RWPE2 (cell line): ENCODE data around the gene FAM43B.
"Not testable (repeated sequence)": the region's sequence is repeated elsewhere in the genome, so short reads cannot be mapped to it uniquely, and the experiment has no call there.

Experiments
- ATAC-seq: fragments of 200-7000 bp; cut with Tn5 transposase; 3 replicates; pipeline ENCODE4 v1.9.1; 2021; ENCODE audit warnings: low read depth
- DNase-seq: peaks from one replicate; pipeline ENCODE4 v3.0.0-alpha.2; 2020; ENCODE audit warnings: low spot score
- H3K27ac ChIP-seq: fragments of 450-650 bp; 2 replicates; pipeline ENCODE4 v1.5.1; 2017; ENCODE audit warnings: mild to moderate bottlenecking; ENCODE audit not compliant: poor library complexity, severe bottlenecking
- H3K27me3 ChIP-seq: fragments of 250-450 bp; sonication (Bioruptor Pico); 2 replicates; pipeline ENCODE4 v1.5.1; 2021; ENCODE audit warnings: mild to moderate bottlenecking, moderate library complexity; ENCODE audit not compliant: insufficient read depth, poor library complexity, severe bottlenecking
- H3K36me3 ChIP-seq: fragments of 250-450 bp; sonication (Bioruptor Pico); 2 replicates; pipeline ENCODE4 v1.5.1; 2020; ENCODE audit warnings: low read depth, mild to moderate bottlenecking, moderate library complexity
- H3K4me1 ChIP-seq: fragments of 250-450 bp; sonication (Bioruptor Pico); 2 replicates; pipeline ENCODE4 v1.5.1; 2021; ENCODE audit warnings: mild to moderate bottlenecking, moderate library complexity; ENCODE audit not compliant: insufficient read depth, poor library complexity, severe bottlenecking
- H3K4me3 ChIP-seq: fragments of 250-450 bp; sonication (Bioruptor Pico); 2 replicates; pipeline ENCODE4 v1.5.1; 2021; ENCODE audit warnings: mild to moderate bottlenecking, moderate library complexity; ENCODE audit not compliant: severe bottlenecking
- H3K9me3 ChIP-seq: fragments of 250-450 bp; sonication (Bioruptor Pico); 2 replicates; pipeline ENCODE4 v1.5.1; 2021; ENCODE audit warnings: mild to moderate bottlenecking, moderate library complexity; ENCODE audit not compliant: severe bottlenecking
- CTCF ChIP-seq: fragments of 450-650 bp; IDR thresholded peaks from one replicate; pipeline ENCODE4 v1.5.1; 2017; ENCODE audit warnings: mild to moderate bottlenecking, moderate library complexity; ENCODE audit not compliant: poor library complexity, severe bottlenecking

The FAM43B gene

DNA sequence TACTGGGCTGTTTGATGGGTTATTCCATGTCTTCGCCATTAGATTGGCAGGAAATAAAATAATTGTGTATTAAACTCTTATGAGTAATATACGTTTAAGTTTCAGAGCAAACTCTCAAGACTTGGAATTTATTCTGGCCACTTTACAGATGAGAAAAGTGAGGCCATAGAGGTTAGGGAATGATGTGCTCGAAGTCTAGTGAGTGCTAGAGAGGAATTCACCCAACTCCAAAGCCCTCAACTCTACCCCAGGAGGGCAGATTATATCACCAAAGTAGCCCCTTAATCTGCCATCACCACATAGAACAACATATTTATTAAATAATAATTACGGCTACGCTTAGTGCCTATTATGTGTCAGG lies 44.0 kb upstream of the FAM43B start:
- TF ChIP-seq CTCF: no peak
- H3K9me3 ChIP-seq: no peaks in the 10 kb centered on the region
- peak overlapping the region; percentile 85 for H3K4me3 ChIP-seq
- H3K4me1 ChIP-seq: peaks cover 10% of the 10 kb centered on the region
- H3K27me3 ChIP-seq: no peaks in the 10 kb centered on the region
- ATAC-seq: no peak
- peaks cover 33% of the 10 kb centered on the region for H3K36me3 ChIP-seq
- H3K27ac ChIP-seq: peak overlapping the region; percentile 81
- DNase-seq: no peak

- H3K27me3 ChIP-seq: no peaks in the 10 kb centered on the region
- H3K4me1 ChIP-seq: no peaks in the 10 kb centered on the region
- H3K27ac ChIP-seq: no peak overlapping the region
- H3K36me3 ChIP-seq: peaks cover 3% of the 10 kb centered on the region; the same call in 1 of the 2 replicates
- ATAC-seq (no peak), DNase-seq (no peak)
- no peak overlapping the region for H3K4me3 ChIP-seq
- TF ChIP-seq CTCF: no peak
- no peaks in the 10 kb centered on the region for H3K9me3 ChIP-seq
These were observed 40.6 kb upstream of the FAM43B start for GRCh38 chr1:20511518-20512428.

DNA sequence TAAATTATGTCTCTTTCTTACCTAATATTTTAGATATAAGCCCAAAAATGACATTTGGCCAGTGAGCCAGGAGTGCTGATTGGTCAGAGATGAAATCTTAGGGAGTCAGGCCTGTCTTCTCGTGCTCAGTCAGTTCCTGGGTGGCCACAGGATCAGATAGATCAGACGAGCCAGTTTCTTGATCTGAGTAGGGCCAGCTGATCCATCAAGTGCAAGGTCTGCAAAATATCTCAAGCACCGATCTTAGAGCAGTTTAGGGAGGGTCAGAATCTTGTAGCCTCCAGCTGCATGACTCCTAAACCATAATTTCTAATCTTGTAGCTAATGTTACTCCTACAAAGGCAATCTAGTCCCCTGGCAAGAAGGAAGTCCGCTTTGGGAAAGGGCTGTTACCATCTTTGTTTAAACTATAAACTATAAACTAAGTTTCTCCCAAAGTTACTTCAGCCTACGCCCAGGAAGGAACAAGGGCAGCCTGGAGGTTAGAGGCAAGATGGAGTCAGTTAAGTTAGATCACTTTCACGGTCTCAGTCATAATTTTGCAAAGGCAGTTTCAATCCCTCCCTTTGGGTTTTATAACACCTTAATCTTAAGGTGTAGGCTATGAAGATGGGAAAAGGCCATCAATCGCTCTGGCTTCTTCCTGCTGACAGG lies 32.6 kb upstream of the FAM43B start:
- H3K27ac ChIP-seq, H3K4me3 ChIP-seq, H3K4me1 ChIP-seq, H3K27me3 ChIP-seq, ATAC-seq, DNase-seq, H3K36me3 ChIP-seq, H3K9me3 ChIP-seq: not testable (repeated sequence)

DNA sequence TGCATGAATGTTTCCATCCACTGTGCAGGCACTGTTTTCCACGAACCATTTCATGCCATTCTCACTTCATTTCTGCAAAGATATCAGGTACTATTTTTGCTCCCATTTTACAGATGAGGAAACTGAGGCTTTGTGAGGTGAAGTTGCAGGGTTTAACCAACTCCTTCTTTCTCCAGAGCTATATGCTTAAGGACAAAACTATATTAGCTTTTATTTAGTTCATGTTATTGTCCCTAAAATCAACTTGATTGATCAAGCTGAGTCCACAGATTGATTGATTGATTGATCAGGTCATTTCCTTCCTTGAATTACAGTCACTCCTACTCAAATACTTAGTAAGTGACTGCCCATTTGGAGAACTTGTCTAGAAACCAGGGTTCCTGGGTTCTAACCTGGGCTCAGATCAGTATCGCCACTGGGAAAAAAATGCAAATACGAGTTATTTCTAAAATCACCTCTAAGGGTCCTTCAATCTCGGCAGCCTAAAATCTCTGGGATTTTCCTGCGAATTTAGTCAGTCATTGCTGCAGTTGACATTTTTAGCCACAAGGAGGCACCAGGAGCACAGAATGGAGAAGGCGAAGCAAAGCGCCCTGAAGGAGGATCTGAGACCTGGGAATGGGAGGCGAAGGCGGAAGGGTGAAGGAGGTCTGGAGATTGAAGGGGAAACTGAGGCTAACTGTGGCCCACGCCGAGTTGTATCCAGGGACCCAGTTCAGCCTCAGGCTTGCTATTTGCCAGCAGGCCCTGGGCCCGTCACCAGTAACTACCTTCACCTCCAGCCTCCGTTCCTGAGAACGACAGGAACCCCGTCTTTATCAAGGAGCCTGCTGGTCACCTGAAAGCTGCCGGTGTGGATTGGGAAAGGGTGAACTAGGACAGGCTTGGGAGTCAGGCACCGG lies 30.2 kb upstream of the FAM43B start:
- ATAC-seq: peak; percentile 67
- no peak overlapping the region for H3K4me3 ChIP-seq
- TF ChIP-seq CTCF: peak; percentile 95
- no peaks in the 10 kb centered on the region for H3K4me1 ChIP-seq
- no peak overlapping the region for H3K27ac ChIP-seq
- H3K9me3 ChIP-seq: no peaks in the 10 kb centered on the region
- no peaks in the 10 kb centered on the region for H3K36me3 ChIP-seq
- DNase-seq: no peak
- H3K27me3 ChIP-seq: no peaks in the 10 kb centered on the region

- ATAC-seq: no peak
- Histone ChIP-seq H3K9me3 (no peaks in the 10 kb centered on the region), H3K36me3 (no peaks in the 10 kb centered on the region)
These were observed 26.1 kb upstream of the FAM43B start for GRCh38 chr1:20526267-20526666.

More at GRCh38 chr1:20526267-20526666, 26.1 kb upstream of the FAM43B start:
- Histone ChIP-seq H3K27me3 (no peaks in the 10 kb centered on the region), H3K4me1 (no peaks in the 10 kb centered on the region), H3K4me3 (no peak overlapping the region), H3K27ac (no peak overlapping the region)
- no peak for DNase-seq
- no peak for TF ChIP-seq CTCF
